ENCODE measurements around the gene MTOR.

GRCh38 chr1:11272544-11272831 is 10.1 kb upstream of the MTOR start:
- TF ChIP-seq POLR2AphosphoS5 (IDR thresholded peaks at IDR 0.05) (no peak), CTCF (IDR thresholded peaks at IDR 0.05) (no peak)
